ENCODE measurements around the gene ESRP2. TPM values are rescaled to one million over a fixed set of nuclear protein-coding genes. Genes with fewer than 3 reads are reported as not detected.
A peak's percentile ranks its signal among the peaks of the same experiment; 100 is the strongest.

ESRP2 gene
- total and polyA plus RNA-seq, 7 experiments from 2014 or later, result 0.11 to 0.29 TPM; not detected in 5

DNA sequence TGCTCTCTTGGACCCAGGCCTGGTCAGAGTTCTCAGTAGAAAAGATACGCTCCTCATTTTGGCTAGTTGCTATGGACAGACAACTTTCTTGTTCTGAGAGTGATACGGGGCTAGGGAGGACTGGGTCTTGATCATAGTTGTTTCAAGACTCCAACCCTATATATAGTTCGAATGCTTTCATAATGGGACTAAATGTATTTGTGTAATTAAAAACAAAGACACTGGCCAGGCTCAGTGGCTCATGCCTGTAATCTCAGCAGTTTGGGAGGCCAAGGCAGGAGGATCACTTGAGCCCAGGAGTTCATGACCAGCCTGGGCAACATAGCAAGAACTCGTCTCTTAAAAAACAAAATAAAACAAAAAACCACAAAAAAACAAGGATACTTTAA, 46.1 kb upstream of the ESRP2 start:
- H3K4me3 ChIP-seq (ENCODE audit: low read length), result peak overlapping the region; percentile 34
- POLR2A ChIA-PET, result interaction anchor here (0.9 to 25.4 kb wide), 8 partner anchors 7 to 40 kb away, joined by 3 to 531 read pairs (median 6); partner anchors contain the start of genes PRMT7, SLC7A6 and SLC7A6OS

DNA sequence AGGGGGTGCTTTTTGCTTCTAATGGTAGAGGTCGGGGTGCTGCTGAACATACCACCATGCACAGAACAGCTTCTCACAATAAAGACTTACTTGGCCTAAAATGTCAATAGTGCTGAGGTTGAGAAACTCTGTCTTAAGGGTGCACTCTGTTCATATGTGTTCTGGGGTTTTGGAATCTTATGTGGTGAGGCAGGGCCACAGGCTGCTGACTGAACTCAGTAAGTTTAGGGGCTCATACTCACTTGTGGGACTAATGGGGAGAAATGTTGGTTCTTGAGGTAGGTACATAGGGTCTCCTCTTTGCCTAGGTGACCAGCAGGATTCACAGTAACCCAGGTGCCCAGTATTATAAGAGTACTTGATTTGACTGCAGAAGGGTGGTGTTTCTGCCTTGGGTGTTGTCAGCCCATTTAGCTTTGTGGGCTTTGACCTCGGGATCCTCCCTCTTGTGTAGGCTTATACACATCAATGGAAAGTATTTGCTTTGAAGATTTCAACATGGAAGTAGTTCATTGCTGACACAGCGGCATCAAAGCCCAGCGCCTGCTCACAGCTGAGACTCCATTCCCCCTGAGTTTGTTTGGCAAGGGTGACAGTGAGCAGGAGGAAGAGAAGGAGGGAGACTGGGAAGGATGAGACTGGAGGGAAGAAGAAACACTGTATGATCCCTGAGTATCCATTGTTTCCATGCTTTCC, 45.6 kb upstream of the ESRP2 start:
- Mint-ChIP-seq H3K4me1 (peaks cover 65 to 84% (median 72%) of the 10 kb centered on the region in 7 donors), H3K9me3 (peaks cover 0 to 3% (median 0%) of the 10 kb centered on the region in 11 donors), H3K27ac (peak overlapping the region; percentile 81 to 99 (median 90)), H3K27me3 (no peaks in the 10 kb centered on the region), H3K4me3 (peak overlapping the region; percentile 74 to 93 (median 84)), H3K36me3 (peaks cover 10 to 51% (median 26%) of the 10 kb centered on the region in 5 donors)
- Histone ChIP-seq H3K27me3 (ENCODE audit: control insufficient read depth in 2 of 2, insufficient read depth in 2 of 2, low read length in 2 of 2) (no peaks in the 10 kb centered on the region), H3K27ac (ENCODE audit: low read depth, low read length) (peak overlapping the region; percentile 68), H3K36me3 (ENCODE audit: control insufficient read depth in 2 of 3, insufficient read depth in 3 of 3, low read length in 3 of 3) (peaks cover 0 to 9% (median 0%) of the 10 kb centered on the region in 3 experiments), H3K4me3 (ENCODE audit: low read length) (peak overlapping the region; percentile 34), H3K9me3 (ENCODE audit: control insufficient read depth in 2 of 3, low read length in 3 of 3) (no peaks in the 10 kb centered on the region), H3K4me1 (ENCODE audit: control insufficient read depth in 2 of 2, insufficient read depth in 2 of 2, low read length in 2 of 2) (peaks cover 51 to 85% of the 10 kb centered on the region in 2 donors)
- POLR2A ChIA-PET, result interaction anchor here (0.9 to 25.4 kb wide), 8 partner anchors 8 to 41 kb away, joined by 3 to 531 read pairs (median 6); partner anchors contain the start of genes PRMT7, SLC7A6 and SLC7A6OS
- ATAC-seq (peak; percentile 70), DNase-seq (peak in 7 of 9 donors; percentile 40 to 72 (median 61))
- CTCF ChIA-PET, result interaction anchor here (1.0 to 27.4 kb wide), 2 partner anchors 11 to 20 kb away, joined by 3 to 317 read pairs; partner anchors contain the start of gene SLC7A6
- intact Hi-C loops (cut with micrococcal nuclease), result loop anchor here in 1 of 2 donors (1.0 to 10.0 kb wide), 2 partner anchors 8 to 717 kb away; partner anchors contain the start of gene CTCF

More for the DNA sequence above, 46.1 kb upstream of the ESRP2 start:
- H3K27me3 ChIP-seq (ENCODE audit: control insufficient read depth in 2 of 2, insufficient read depth in 2 of 2, low read length in 2 of 2), result no peaks in the 10 kb centered on the region
- H3K9me3 ChIP-seq (ENCODE audit: control insufficient read depth in 2 of 3, low read length in 3 of 3), result no peaks in the 10 kb centered on the region
- ATAC-seq (no peak), DNase-seq (no peak)
- Mint-ChIP-seq H3K9me3 (peaks cover 0 to 4% (median 0%) of the 10 kb centered on the region in 11 donors), H3K27me3 (no peaks in the 10 kb centered on the region), H3K4me1 (peaks cover 68 to 84% (median 74%) of the 10 kb centered on the region in 7 donors), H3K36me3 (peaks cover 10 to 52% (median 27%) of the 10 kb centered on the region in 5 donors), H3K27ac (peak overlapping the region; percentile 81 to 99 (median 90)), H3K4me3 (peak overlapping the region; percentile 74 to 93 (median 84))
- CTCF ChIA-PET, result interaction anchor here (27.4 kb wide), 1 partner anchor 21 kb away, joined by 317 read pairs; the partner anchor contains the start of gene SLC7A6
- peaks cover 0 to 9% (median 0%) of the 10 kb centered on the region in 3 experiments for H3K36me3 ChIP-seq (ENCODE audit: control insufficient read depth in 2 of 3, insufficient read depth in 3 of 3, low read length in 3 of 3)
- peak overlapping the region; percentile 68 for H3K27ac ChIP-seq (ENCODE audit: low read depth, low read length)
- peaks cover 53 to 85% of the 10 kb centered on the region in 2 donors for H3K4me1 ChIP-seq (ENCODE audit: control insufficient read depth in 2 of 2, insufficient read depth in 2 of 2, low read length in 2 of 2)
- intact Hi-C loops (cut with micrococcal nuclease), result loop anchor here in 1 of 2 donors (10.0 kb wide), 1 partner anchor 717 kb away; the partner anchor contains the start of gene CTCF

DNA sequence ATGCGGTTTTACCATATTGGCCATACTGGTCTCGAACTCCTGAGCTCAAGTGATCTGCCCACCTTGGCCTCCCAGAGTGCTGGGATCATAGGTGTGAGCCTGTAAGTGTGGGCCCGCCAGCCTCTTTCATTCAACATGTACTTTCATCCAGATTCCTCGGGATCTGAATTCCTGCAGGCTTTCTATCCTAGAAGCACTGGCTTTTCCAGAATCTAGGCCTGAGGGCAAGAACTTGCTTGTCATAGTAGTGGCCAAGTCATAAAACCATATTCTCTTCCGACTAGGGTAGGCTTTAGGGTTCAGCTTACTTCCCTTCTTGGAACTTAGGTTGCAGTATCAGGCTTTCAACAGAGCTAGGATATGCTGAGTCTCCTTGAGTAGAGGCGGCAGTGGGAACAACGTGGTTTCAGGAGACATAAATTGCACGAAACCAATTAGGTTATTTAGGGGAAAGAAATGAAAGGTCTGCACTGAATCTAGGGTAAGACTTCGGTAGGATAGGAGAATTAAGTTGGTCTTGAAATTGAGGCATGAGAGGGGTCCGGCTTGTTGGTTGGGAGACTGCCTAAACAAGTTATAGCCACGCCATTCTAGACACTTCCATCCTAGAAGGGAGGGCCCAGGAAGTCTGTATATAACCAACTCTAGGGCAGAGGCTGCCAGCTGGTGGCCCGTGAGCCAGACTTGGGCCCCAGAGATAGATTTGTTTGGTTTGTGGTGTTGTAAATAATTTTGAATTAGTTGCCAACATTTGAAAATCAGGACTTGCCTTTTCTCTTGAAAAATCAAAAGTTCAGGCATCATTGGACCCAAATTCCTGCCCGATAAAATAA, 44.0 kb upstream of the ESRP2 start:
- ATAC-seq (no peak), DNase-seq (no peak)
- Histone ChIP-seq H3K36me3 (ENCODE audit: control insufficient read depth in 2 of 3, insufficient read depth in 3 of 3, low read length in 3 of 3) (peaks cover 0 to 11% (median 1%) of the 10 kb centered on the region in 3 experiments), H3K4me3 (ENCODE audit: low read length) (no peak overlapping the region), H3K4me1 (ENCODE audit: control insufficient read depth in 2 of 2, insufficient read depth in 2 of 2, low read length in 2 of 2) (peaks cover 52 to 83% of the 10 kb centered on the region in 2 donors), H3K9me3 (ENCODE audit: control insufficient read depth in 2 of 3, low read length in 3 of 3) (no peaks in the 10 kb centered on the region), H3K27ac (ENCODE audit: low read depth, low read length) (peak overlapping the region; percentile 68), H3K27me3 (ENCODE audit: control insufficient read depth in 2 of 2, insufficient read depth in 2 of 2, low read length in 2 of 2) (no peaks in the 10 kb centered on the region)
- Mint-ChIP-seq H3K4me3 (peak overlapping the region; percentile 58 to 87 (median 69)), H3K27me3 (no peaks in the 10 kb centered on the region), H3K27ac (peak overlapping the region; percentile 84 to 98 (median 91)), H3K36me3 (peaks cover 10 to 54% (median 34%) of the 10 kb centered on the region in 5 donors), H3K9me3 (peaks cover 0 to 2% (median 0%) of the 10 kb centered on the region in 11 donors), H3K4me1 (peaks cover 54 to 84% (median 75%) of the 10 kb centered on the region in 7 donors)
- ChIA-PET POLR2A (interaction anchor here (0.6 to 25.4 kb wide), 14 partner anchors 8 to 1704 kb away, joined by 3 to 531 read pairs (median 6); partner anchors contain the start of genes PRMT7, SLC7A6 and SLC7A6OS), CTCF (interaction anchor here (0.7 to 27.4 kb wide), 4 partner anchors 19 to 60 kb away, joined by 3 to 317 read pairs (median 5); partner anchors contain the start of genes PRMT7, SLC7A6 and SLC7A6OS)
- intact Hi-C loops (cut with micrococcal nuclease), result loop anchor here in 1 of 2 donors (10.0 kb wide), 1 partner anchor 715 kb away; the partner anchor contains the start of gene CTCF

DNA sequence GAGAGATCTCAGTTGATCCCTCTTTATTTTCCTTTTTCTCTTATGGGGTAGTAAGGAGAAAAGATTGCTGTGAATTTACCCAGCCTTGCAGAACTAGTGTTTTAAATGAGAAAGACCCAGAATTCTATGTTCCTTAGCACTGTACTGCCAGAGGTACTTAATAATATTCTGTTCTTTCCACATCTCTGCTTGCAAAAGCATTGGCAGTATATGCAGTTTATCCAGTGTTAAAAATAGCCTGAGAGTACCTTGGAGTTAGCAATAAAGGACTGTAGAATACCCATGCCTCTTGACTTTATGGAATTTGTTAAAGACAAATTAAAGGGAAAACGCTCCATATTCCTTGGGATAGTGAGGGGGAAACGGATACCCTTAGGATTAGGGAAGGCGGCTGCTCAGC, 40.3 kb upstream of the ESRP2 start:
- no peak for ATAC-seq
- Histone ChIP-seq H3K27me3 (ENCODE audit: control insufficient read depth in 2 of 2, insufficient read depth in 2 of 2, low read length in 2 of 2) (no peaks in the 10 kb centered on the region), H3K4me1 (ENCODE audit: control insufficient read depth in 2 of 2, insufficient read depth in 2 of 2, low read length in 2 of 2) (peaks cover 61 to 83% of the 10 kb centered on the region in 2 donors), H3K4me3 (ENCODE audit: low read length) (peak overlapping the region; percentile 38), H3K9me3 (ENCODE audit: control insufficient read depth in 2 of 3, low read length in 3 of 3) (no peaks in the 10 kb centered on the region), H3K36me3 (ENCODE audit: control insufficient read depth in 2 of 3, insufficient read depth in 3 of 3, low read length in 3 of 3) (peaks cover 0 to 26% (median 10%) of the 10 kb centered on the region in 3 experiments), H3K27ac (ENCODE audit: low read depth, low read length) (peak overlapping the region; percentile 83)
- H3K9me3 Mint-ChIP-seq, result peaks cover 0 to 2% (median 0%) of the 10 kb centered on the region in 11 donors
- H3K4me1 Mint-ChIP-seq, result peaks cover 40 to 84% (median 74%) of the 10 kb centered on the region in 7 donors
- H3K27ac Mint-ChIP-seq, result peak overlapping the region; percentile 89 to 98 (median 97)
- no peaks in the 10 kb centered on the region for H3K27me3 Mint-ChIP-seq
- ChIA-PET POLR2A (interaction anchor here (0.7 to 25.4 kb wide), 7 partner anchors 8 to 277 kb away, joined by 3 to 531 read pairs (median 6); partner anchors contain the start of genes PLA2G15, PRMT7, SLC7A6 and SLC7A6OS), CTCF (interaction anchor here (1.6 to 27.4 kb wide), 5 partner anchors 8 to 53 kb away, joined by 5 to 317 read pairs (median 6); partner anchors contain the start of gene SLC7A6)
- intact Hi-C loops (cut with micrococcal nuclease), result loop anchor here (1.0 kb wide), 5 partner anchors 8 to 34 kb away; partner anchors contain the start of genes PLA2G15 (in 1 of the 2) and SLC7A6OS (in 1 of the 2)
- peak overlapping the region; percentile 71 to 100 (median 80) for H3K4me3 Mint-ChIP-seq
- peaks cover 7 to 50% (median 32%) of the 10 kb centered on the region in 5 donors for H3K36me3 Mint-ChIP-seq
- DNase-seq, result no peak

DNA sequence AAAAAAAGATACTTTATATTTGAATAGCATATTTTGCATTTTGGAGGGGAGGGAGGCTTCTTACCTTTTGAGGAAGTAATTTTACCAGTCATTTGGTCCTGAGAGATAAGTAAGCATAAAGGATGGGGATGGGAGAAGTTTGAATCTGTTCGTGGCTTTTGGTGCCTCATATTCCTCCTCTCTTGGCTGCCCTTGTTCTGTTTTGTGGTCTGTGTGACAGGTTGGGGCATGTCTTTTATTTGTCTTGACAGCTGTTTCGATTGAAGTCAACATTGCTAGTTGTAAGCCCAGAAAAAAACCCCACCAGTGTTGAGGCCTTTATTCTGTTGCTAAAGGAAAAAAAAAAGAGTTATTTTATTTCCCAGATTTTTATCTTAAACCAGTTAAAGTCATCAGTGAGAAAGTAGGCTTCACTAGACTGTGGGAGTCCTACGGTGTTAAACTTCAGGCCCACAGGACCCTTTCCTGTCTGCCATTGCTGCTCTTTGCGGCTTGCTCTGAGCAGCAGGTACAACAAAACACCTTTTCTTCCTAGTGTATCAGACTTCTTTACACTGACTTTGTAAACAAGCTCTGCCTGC, 39.8 kb upstream of the ESRP2 start:
- ATAC-seq, result peak; percentile 86
- H3K4me1 Mint-ChIP-seq, result peaks cover 40 to 84% (median 74%) of the 10 kb centered on the region in 7 donors
- peak overlapping the region; percentile 83 for H3K27ac ChIP-seq (ENCODE audit: low read depth, low read length)
- no peaks in the 10 kb centered on the region for H3K27me3 ChIP-seq (ENCODE audit: control insufficient read depth in 2 of 2, insufficient read depth in 2 of 2, low read length in 2 of 2)
- H3K36me3 ChIP-seq (ENCODE audit: control insufficient read depth in 2 of 3, insufficient read depth in 3 of 3, low read length in 3 of 3), result peaks cover 0 to 30% (median 10%) of the 10 kb centered on the region in 3 experiments
- H3K27ac Mint-ChIP-seq, result peak overlapping the region; percentile 89 to 98 (median 97)
- H3K4me1 ChIP-seq (ENCODE audit: control insufficient read depth in 2 of 2, insufficient read depth in 2 of 2, low read length in 2 of 2), result peaks cover 58 to 83% of the 10 kb centered on the region in 2 donors
- peaks cover 4 to 49% (median 29%) of the 10 kb centered on the region in 5 donors for H3K36me3 Mint-ChIP-seq
- POLR2A ChIA-PET, result interaction anchor here (0.7 to 25.4 kb wide), 8 partner anchors 8 to 277 kb away, joined by 3 to 531 read pairs (median 6); partner anchors contain the start of genes PLA2G15, PRMT7, SLC7A6 and SLC7A6OS
- peaks cover 0 to 2% (median 0%) of the 10 kb centered on the region in 11 donors for H3K9me3 Mint-ChIP-seq
- no peaks in the 10 kb centered on the region for H3K27me3 Mint-ChIP-seq
- peak overlapping the region; percentile 38 for H3K4me3 ChIP-seq (ENCODE audit: low read length)
- CTCF ChIA-PET, result interaction anchor here (1.6 to 27.4 kb wide), 5 partner anchors 9 to 53 kb away, joined by 5 to 317 read pairs (median 6); partner anchors contain the start of gene SLC7A6
- intact Hi-C loops (cut with micrococcal nuclease), result loop anchor here (1.0 kb wide), 7 partner anchors 9 to 35 kb away; partner anchors contain the start of genes PLA2G15 (in 1 of the 2), SLC7A6 (in 1 of the 2) and SLC7A6OS (in 1 of the 2)
- DNase-seq, result peak in 7 of 9 donors; percentile 68 to 84 (median 83)
- H3K9me3 ChIP-seq (ENCODE audit: control insufficient read depth in 2 of 3, low read length in 3 of 3), result no peaks in the 10 kb centered on the region
- H3K4me3 Mint-ChIP-seq, result peak overlapping the region; percentile 71 to 100 (median 80)
